HG03159 (cell line): Measurements from ENCODE around the gene RTL5.

Experiments
- ATAC-seq: cut with Tn5 transposase; IDR thresholded peaks from one replicate; pipeline ENCODE4 v1.9.1; 2021; ENCODE audit warnings: mild to moderate bottlenecking, moderate library complexity; ENCODE audit not compliant: unreplicated experiment

RTL5 gene

DNA sequence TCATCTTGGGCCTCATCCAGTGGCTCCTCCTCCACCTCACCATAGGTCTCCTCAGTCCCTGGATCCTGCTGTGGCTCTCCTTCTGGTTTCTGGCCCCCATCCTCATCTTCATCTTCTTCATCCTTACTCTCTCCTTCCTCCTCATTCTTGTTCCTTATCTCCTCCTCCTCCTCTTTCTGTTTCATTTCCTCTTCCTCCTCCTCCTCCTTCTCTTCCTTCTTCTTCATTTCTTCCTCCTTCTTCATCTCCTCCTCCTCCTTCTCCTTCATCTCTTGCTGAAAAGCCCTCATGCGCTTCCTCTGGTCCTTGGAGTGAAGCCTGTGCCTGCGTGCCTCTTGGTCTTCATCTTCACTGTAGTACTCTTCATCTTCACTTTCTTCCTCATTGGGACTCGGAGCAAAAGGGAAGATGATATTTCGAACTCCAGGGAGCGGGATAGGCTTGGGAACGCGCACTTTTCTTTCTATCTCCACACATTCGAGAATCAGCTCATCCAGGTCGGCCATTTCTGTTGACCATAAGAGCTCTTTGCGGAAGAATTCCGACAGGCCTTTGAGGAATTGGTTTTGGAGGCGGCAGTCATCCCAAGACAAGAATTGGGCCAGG is 1.5 kb downstream of the RTL5 start:
- ATAC-seq, result no peak

DNA sequence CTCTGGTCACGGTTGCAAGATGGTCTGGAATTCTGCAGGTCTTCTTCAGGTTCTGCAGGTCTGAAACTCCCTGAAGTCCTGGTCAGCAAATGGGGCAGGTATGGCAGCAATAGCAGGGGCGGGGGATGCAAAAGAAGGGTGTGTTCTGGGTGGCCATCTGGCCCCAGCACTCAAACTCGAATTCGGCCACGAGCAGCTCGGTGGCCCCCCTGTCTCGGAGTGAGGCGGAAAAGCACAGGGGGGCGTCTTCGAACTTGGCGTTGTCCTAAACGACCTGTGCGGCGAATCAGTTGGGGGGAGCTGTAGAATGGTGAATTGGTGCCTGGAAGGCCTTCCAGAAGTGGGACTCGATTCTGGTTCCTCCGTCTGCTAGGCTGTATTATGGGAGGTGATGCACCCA is 2.1 kb downstream of the RTL5 start:
- no peak for ATAC-seq

DNA sequence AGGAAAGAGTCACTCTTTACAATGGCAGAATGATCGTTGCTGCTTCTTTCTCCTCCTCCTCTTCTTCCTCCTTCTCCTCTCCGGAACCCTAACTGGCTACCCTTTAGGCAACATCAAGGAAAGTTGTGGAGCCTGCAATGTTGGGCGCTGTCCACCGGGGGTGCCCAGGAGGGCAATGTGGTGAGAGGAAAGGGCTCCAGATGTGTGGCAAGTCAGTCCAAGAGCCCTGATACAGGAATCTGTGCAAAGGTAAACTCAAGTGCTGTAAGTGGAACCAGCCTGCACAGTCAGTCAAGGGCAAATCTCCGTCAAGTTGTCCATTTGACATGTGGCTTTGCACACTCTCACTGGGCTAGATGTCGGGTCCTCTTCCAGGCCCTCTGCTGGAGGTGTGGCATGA is 2.8 kb downstream of the RTL5 start:
- no peak for ATAC-seq

DNA sequence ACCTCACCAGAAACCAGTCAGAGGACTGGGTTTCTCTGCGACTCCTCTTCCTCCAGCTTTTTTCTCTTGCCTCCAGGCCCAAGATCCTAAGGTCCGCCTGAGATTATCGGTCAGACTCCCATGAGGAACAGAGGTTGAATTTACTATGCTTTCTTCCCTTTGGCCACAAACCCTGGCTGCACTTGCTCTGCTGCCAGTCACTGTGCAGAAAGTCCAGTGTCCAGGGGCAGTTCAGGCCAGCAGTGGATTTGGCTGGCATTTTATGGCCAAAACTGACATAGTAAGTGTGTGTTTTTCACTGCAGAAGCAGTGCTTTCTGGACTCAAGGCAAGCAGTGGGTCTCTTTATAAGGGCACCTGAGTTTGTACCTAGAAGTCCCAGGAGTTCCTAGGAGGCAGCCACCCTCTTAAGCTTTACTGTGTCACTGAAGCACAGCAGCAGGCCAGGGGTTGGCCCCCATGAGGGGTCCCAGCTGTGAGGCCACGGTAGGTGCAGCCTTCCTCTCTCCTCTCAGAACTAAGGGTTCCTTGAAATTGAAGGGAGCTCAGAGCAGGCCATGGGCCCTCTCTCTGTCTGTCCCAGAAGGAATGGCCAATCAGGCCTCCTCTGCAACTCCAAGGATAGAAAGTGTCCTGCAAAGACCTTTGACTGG is 3.4 kb downstream of the RTL5 start:
- no peak for ATAC-seq

DNA sequence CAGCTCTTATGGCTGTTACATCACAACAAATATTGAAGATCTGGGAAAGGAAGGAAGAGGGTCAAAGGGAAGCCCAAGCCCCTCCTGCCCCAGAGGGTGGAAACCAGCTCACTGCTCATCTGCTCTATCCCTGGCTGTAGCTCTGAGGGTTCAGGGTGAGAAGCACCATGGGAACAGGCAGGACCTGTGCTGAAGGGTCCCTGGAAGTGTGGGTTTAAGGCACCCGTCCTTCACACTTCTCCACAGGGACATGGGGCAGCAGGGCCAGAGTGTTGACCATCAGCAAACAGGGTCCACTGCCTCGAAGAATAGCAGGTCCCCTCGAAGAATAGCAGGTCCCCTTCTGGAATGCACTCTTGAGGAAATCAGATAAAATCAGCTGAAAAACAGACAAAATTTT is 4.4 kb downstream of the RTL5 start:
- ATAC-seq, result no peak

DNA sequence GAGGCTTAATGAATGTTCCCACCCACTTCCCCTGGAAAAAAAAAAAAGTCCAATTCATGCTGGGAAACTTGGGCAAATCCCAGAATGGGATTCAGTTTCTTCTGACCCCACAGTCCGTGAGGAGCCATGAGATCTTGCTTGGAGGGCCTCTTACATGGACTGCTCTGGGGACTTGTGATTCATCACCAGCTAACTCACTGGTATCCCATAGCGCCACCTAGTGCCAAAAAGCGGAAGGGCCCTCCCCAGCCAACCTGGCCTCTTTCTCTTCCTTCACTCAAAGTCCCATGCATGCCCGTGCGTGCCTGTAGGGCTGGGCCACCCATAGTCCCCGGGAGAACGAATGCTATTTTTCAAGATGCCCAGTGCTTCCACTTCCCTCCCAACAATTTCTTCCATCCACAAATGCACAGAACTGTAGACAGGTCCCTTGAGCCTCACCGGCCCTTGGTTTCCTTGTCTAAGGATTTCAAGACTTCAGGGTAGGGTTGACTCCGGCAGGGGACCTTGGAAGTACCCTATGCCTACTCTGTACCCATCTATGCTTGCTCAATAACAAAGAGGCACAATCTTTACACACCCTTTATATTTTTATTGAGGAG is 5.1 kb downstream of the RTL5 start:
- ATAC-seq, result peak; percentile 73

DNA sequence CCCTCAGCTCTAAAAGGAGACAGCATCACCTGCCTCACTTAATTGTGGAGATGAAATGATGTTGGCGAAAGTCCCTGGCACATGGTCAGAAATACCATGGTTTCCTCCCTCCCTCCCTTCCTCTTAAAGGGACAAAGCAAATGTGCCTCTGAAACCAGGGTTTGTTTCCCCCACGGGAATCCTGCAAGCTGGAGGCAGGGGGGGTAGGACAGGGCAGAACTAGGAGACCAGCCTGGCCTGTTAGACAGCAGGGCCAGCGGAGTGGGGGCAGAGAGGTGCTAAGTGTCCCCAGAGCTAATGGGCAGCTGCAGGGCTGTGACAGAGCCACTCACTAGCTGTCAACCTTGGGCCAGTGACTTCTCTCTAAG is 5.7 kb downstream of the RTL5 start:
- peak; percentile 2 for ATAC-seq

DNA sequence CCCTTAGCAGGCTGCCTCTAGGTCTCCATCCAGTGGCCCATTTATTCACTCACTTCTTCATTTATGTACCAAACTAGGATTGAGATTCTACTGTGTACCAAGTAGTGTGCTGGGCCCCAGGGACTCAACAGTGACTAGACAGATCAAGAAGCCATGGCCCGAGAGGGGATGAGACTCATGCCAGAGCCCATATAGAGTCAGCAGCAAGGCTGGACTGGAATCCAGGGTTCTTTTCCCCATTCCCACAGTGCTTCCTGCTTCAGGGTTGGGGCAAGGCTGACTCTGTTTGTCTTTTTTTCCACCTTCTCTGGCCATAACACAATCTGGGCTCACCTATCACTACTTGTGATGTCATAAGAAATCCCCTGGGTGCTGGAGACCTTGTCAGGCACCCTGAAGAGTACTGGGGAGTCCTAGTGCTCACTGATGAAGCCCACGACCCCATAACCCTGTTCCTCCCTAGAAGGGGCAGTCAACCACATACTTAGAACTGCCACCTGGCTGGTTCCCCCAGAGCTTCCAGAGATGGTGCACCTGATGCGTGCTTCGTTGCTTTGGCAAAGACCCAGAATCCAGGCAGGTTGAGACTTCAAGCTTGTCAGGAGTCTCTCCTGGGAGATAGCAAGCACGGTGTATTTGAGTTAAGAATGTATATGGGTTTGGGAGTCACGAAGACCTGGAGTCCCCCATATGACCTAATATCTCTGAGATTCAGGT is 6.2 kb downstream of the RTL5 start:
- ATAC-seq, result no peak

DNA sequence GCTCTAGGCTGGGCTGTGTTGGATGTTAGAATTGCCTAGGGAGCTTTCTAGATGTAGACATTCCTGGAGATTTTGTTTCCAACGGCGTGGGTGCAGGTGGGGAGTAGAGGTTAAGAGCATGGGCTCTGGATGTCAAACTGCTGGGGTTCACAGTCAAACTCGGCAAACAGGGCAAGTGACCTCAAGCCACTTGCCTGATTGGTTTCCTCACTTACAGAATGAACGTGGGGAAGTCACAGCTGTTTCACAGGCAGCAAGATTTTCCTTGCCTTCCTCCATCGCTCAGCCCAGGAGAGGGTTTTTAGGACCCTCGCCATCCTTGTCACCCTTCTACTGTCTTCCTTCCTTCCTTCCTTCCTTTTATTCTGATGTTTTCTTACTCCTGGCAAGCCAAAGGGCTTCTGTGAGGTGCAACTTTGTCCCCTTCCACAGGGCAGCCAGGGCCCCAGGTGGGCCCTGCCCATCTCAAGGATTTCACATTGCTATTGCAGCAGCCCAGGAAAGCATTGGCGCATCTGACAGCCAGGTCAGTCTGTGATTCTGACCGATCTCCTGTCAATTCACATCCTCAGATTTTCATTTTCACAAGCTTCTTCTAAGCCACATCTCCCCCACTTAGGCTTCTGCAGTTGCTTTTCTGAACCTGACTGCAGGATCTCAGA is 7.0 kb downstream of the RTL5 start:
- ATAC-seq, result no peak

DNA sequence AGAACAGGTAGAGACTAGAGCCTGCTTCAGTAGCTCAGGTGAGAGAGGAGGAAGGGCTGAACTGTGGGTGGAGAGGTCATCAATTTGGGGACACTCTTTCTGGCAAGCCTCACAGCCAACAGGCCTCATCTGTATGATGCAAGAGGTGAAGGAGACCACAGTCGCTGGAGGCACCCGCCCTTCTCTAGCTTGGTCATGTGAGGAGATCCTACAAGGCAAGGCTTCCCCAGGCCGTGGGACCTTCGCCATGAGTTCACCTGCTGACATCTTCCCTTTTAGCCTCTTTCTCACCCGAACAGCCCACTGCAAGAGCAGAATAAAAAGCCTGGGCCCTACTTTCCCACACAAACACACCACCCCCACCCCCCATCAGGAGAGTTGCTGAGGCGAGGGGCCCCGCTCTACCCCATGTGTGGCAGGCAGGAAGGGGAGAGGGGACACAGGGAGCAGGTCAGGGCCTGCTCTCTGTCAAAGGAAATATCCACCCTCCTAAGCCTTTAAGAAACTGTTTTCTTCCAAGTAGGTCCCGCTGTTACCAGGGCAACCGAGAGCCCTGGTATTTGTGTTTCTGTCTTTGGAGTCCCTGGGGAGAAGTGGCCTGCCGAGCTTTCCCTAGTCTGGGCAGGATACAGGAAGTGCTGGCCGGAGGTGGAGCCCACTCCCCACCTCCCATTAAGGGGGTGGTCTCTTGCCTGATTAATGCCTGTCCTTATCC is 8.1 kb downstream of the RTL5 start:
- no peak for ATAC-seq

DNA sequence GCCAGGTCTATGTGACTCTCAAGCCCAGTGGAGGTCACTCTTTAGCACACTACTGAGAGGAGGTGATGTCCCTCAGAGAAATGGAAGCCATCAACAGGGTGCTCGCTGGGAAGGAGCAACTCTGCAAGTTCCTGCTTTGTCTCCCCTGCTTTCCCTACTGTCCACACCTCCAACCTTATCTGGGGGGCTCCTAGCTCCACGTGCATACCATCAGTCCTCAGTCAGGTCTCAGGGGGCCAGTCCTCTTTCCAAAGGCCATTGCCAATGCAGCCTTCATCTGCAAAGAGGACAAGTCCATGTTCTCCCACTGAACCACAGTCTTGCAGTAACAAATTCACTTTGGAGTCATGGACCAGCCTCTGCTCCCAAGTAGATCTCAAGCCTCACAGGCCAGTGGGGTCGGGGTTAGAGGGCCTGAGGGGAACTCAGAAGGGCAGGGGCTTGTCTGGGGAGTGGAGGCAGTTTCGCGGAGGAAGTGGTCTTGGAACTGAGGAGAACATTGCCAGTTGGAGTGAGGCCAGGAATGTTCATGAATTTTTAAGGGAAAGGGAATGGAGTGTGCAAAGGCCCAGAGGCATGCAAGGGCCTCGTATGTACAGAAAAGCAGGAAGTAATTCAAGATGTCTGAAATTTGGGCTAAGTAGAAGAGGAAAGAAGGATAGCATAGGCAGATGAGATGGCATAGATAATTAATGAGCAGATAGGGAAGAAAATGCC is 8.9 kb downstream of the RTL5 start:
- ATAC-seq, result no peak

DNA sequence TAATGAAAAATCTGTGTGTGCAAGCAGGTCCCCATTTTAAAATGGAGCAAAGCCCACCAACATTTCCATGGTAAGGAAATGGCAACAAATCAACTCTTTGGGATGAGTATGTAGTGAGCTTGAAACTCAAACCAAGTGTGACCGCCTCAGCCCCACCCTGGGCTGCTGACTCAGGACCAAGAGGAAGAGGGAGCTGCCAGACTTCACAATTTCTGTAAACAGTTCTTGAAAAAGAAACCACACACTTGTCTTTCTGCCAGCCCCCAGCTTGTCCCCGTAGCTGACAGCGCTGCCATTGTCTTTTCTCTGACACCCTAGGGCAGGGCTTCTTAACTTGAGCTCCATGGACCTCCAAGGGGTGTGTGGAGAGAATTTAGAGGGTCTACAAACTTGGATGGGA is 10.3 kb downstream of the RTL5 start:
- no peak for ATAC-seq

DNA sequence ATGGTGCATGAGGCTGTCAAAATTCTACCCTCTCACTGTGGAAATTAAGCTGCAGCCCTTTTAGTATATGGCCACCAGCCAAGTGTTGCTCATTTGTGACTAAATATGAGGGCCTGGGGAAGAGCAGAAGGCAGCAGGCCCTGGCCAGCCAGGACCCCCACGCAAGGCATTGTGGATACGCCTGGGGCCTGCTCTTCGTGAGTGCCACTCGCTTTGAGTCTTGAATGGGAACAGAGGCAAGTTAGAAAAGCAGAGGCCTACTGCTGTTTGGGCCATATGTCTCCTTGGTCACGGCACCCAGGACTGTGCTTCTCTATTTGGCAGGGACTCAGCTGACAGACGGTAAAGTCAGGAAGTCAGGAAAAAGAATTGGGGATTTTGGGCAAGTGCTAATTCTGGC is 10.9 kb downstream of the RTL5 start:
- no peak for ATAC-seq

DNA sequence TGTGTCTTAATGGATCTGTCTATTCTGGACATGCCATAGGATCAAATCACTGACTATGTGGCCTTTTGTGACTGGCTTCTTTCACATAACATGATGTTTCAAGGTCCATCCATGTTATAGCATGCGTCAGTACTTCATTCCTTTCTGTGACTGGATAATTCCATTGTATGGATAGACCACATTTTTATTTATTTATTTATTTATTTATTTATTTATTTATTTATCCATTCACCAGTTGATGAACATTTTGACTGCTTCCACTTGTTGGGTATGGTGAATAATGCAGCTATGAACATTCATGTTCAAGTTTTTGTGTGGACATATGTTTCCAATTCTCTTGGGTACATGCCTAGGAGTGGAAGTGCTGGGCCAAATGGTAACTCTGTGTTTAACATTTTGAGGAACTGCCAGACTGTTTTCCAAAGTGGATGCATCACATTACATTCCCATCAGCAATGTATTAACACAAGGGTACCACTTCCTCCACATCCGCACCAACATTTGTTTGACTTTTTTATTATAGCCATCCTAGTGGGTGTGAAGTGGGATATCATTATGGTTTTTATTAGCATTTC is 14.0 kb downstream of the RTL5 start:
- ATAC-seq, result no peak

DNA sequence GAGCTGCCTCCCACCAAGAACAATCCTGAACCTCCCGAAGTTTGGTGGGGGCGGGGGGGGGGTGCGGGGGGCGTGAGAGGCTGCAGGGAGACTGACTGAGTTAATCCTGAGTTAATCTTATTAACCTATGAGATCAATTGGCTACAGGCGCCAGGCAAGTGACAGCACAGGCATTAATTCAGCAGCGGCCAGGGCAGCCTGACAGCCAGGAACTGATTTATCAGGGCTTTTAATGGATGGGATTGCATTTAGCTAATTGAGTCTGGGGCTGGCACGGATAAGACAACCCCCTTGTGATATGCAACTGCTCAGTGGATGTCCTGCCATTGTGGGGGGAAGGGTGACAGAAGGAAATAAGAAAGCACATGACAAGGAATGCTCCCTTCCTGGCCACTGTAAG is 16.3 kb downstream of the RTL5 start:
- ATAC-seq, result no peak

DNA sequence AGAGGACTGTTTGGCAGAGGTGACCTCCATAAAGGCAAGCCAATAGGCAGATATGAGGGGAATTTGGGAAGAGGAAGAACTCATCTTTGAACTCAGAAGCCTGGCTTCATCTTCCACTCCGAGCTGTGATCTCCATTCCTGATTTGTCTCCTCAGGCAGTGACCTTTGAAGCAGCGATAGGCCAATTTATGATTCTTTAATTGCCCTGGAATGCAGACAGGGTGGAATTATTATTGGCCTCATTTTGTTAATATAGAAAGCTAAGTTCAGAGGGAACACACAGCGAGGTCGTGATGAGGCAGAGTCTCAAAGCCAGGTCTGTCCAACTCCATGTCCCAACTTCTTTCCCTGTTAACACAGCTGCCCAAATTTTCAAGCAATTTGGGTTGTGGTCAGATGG is 16.9 kb downstream of the RTL5 start:
- no peak for ATAC-seq

DNA sequence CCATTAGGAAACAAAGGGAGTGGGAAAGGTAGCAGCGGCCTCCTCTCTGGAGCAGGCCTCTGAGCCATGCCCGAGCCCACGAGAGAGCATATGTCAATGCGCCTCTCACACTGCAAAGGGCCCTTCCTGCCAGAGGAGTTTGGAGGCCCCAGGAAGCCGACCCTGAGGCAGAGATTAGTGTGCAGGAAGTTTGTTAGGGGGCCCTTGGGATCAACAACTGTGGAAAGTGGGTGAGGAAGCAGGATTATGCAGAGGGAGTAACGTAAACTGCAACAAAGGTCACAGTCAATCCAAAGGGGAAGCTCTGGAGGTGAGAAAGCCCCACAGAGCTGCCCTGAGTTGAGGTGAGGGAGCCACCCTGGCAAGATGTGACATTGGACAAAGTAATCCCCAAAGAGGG is 17.4 kb downstream of the RTL5 start:
- no peak for ATAC-seq

DNA sequence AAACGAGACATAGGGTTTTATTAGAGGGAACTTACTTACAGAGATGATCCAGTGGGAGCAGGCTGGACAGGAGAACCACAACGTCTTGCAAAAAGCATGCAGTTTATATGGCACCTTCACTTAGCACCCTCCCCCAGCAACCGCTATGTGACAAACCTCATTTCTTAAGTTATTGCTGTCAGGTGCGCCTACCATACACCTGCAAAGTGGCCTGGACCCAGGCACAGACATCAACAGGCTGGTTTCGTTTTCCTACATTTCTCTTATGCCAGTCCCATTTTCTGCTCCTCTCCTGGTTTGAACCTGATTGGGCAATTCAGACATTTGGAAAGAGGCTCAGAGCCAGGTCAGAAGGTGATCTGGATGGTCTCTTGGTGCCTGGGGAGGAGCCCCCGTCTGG is 18.3 kb downstream of the RTL5 start:
- ATAC-seq, result no peak

DNA sequence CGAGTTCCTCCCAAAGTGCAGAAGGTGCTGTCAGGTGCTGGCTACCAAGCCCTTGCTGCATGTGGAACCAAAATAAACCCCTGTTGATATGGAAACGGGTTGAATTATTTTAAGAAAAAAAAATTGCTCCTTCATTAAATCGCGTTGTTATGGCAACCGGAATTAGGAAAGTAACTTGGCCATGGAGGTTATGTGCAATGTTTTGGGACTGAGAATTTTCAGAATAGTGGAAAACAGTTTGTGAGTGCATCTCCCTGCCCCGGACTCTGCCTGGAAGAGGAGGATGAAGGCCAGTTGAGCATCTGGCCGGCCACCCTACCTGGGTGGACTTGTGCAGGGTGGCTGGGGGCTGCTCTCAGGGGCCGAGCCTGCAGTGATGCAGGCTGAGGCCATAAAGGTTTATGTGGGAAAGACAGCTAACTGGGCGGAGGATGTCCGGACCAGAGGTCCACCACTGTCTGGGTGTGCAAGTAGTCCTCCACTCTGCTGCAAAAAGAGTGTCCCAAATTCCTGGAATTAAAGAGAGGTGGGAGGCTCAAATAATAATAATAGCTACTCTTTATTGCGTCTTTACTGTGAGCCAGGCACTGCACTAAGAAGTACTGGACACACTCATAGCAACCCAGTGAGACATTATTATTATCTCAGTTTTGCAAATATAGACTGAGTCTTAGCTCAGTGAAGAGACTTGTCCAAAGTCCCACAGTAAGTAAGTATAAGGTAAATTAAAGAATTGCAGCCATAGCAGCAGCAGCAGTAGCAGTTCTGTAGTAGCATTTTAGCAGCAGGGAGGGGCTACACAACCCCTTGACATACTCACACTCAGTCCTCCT is 20.6 kb downstream of the RTL5 start:
- no peak for ATAC-seq
